ENCODE measurements around the gene SEC16A. TPM values are rescaled to one million over a fixed set of nuclear protein-coding genes. Genes with fewer than 3 reads are reported as not detected.

Gene SEC16A
- total and polyA plus RNA-seq, 8 donors: 51.2 to 79.5 (median 61.3) TPM

- H3K4me3 ChIP-seq: no peak overlapping the region
- ATAC-seq (no peak), DNase-seq (peak in 1 of 4 donors; percentile 25)
- no peaks in the 10 kb centered on the region for H3K27me3 ChIP-seq
- TF ChIP-seq, protein P1, sequence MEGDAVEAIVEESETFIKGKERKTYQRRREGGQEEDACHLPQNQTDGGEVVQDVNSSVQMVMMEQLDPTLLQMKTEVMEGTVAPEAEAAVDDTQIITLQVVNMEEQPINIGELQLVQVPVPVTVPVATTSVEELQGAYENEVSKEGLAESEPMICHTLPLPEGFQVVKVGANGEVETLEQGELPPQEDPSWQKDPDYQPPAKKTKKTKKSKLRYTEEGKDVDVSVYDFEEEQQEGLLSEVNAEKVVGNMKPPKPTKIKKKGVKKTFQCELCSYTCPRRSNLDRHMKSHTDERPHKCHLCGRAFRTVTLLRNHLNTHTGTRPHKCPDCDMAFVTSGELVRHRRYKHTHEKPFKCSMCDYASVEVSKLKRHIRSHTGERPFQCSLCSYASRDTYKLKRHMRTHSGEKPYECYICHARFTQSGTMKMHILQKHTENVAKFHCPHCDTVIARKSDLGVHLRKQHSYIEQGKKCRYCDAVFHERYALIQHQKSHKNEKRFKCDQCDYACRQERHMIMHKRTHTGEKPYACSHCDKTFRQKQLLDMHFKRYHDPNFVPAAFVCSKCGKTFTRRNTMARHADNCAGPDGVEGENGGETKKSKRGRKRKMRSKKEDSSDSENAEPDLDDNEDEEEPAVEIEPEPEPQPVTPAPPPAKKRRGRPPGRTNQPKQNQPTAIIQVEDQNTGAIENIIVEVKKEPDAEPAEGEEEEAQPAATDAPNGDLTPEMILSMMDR (IDR thresholded peaks at IDR 0.05): no peak
- intact Hi-C loops (cut with DNase I): no loop called here
- no peaks in the 10 kb centered on the region for H3K9me3 ChIP-seq
- peaks cover 16 to 26% of the 10 kb centered on the region in 2 donors for H3K4me1 ChIP-seq
- no peak overlapping the region for H3K27ac ChIP-seq
- H3K36me3 ChIP-seq: peaks cover 0 to 59% of the 10 kb centered on the region in 2 donors
These were observed 81.5 kb downstream of the SEC16A start for GRCh38 chr9:136401173-136401922.

GRCh38 chr9:136400038-136400834 is 82.6 kb downstream of the SEC16A start, which contains the start of gene SNAPC4:
Gene SNAPC4, minus strand, starts transcription at chr9:136400170. Its CDS starts 1,742 bp downstream, at chr9:136398428.
- Histone ChIP-seq H3K27me3 (no peaks in the 10 kb centered on the region), H3K4me3 (peak within 1 kb of the TSS; percentile 98), H3K9me3 (no peaks in the 10 kb centered on the region), H3K27ac (peak within 1 kb of the TSS in 1 of 2 donors; percentile 57), H3K4me1 (peaks cover 16 to 26% of the 10 kb centered on the region in 2 donors), H3K36me3 (peaks cover 0 to 59% of the 10 kb centered on the region in 2 donors)
- ATAC-seq (peak; percentile 98), DNase-seq (peak; percentile 80 to 98 (median 90))
- intact Hi-C loops (cut with DNase I): no loop called here
- TF ChIP-seq, protein P1 (IDR thresholded peaks at IDR 0.05): peak; percentile 91 to 97

- ATAC-seq (peak; percentile 8), DNase-seq (peak in 2 of 4 donors; percentile 35 to 85)
- Histone ChIP-seq H3K27ac (peak overlapping the region in 1 of 2 donors; percentile 57), H3K4me3 (peak overlapping the region; percentile 98), H3K4me1 (peaks cover 16 to 26% of the 10 kb centered on the region in 2 donors), H3K9me3 (no peaks in the 10 kb centered on the region), H3K36me3 (peaks cover 0 to 59% of the 10 kb centered on the region in 2 donors), H3K27me3 (no peaks in the 10 kb centered on the region)
- intact Hi-C loops (cut with DNase I): no loop called here
- TF ChIP-seq, protein P1 (IDR thresholded peaks at IDR 0.05): no peak
These were observed 83.4 kb downstream of the SEC16A start for GRCh38 chr9:136399176-136400037.

- H3K4me3 ChIP-seq: no peak overlapping the region
- intact Hi-C loops (cut with DNase I): no loop called here
- DNase-seq (no peak), ATAC-seq (no peak)
- H3K9me3 ChIP-seq: no peaks in the 10 kb centered on the region
- no peaks in the 10 kb centered on the region for H3K27me3 ChIP-seq
- TF ChIP-seq, protein P1 (IDR thresholded peaks at IDR 0.05): no peak
- H3K4me1 ChIP-seq: peaks cover 16 to 26% of the 10 kb centered on the region in 2 donors
- H3K27ac ChIP-seq: no peak overlapping the region
- peaks cover 0 to 59% of the 10 kb centered on the region in 2 donors for H3K36me3 ChIP-seq
These were observed 84.6 kb downstream of the SEC16A start for GRCh38 chr9:136398286-136398685.

Data from left lung (tissue), 10 donors.